H9 (cell line): ENCODE data around the gene HIPK4. TPM values are rescaled to one million over a fixed set of nuclear protein-coding genes. Genes with fewer than 3 reads are reported as not detected.
A peak's percentile ranks its signal among the peaks of the same experiment; 100 is the strongest.

Experiments
- DNase-seq: peaks from one replicate; pipeline ENCODE4 v3.0.0-alpha.2; 2017
- H2AFZ ChIP-seq: one replicate; pipeline ENCODE4 v1.6.1; 2013; ENCODE audit warnings: mild to moderate bottlenecking, low read length, control low read depth, moderate library complexity
- H2AK5ac ChIP-seq: 2 replicates; pipeline ENCODE4 v1.6.1; 2013; ENCODE audit warnings: low read length, control low read depth, mixed read lengths; ENCODE audit not compliant: insufficient read length
- H2BK120ac ChIP-seq: one replicate; pipeline ENCODE4 v1.6.1; 2013; ENCODE audit warnings: low read depth, mild to moderate bottlenecking, low read length, control low read depth, inconsistent platforms; ENCODE audit not compliant: poor library complexity, severe bottlenecking
- H2BK12ac ChIP-seq: 2 replicates; pipeline ENCODE4 v1.6.1; 2013; ENCODE audit warnings: low read length, control low read depth, mixed read lengths, low read depth; ENCODE audit not compliant: insufficient read length
- H2BK15ac ChIP-seq: 2 replicates; pipeline ENCODE4 v1.6.1; 2013; ENCODE audit warnings: low read depth, low read length, control low read depth
- H2BK20ac ChIP-seq: one replicate; pipeline ENCODE4 v1.6.1; 2013; ENCODE audit warnings: low read depth, mild to moderate bottlenecking, low read length, control low read depth, inconsistent platforms; ENCODE audit not compliant: poor library complexity, severe bottlenecking
- H2BK5ac ChIP-seq: 2 replicates; pipeline ENCODE4 v1.6.1; 2013; ENCODE audit warnings: low read length, control low read depth, mixed read lengths; ENCODE audit not compliant: insufficient read length
- H3K14ac ChIP-seq: 2 replicates; pipeline ENCODE4 v1.6.1; 2013; ENCODE audit warnings: low read length, control low read depth; ENCODE audit not compliant: insufficient read depth
- H3K18ac ChIP-seq: 2 replicates; pipeline ENCODE4 v1.6.1; 2013; ENCODE audit warnings: low read depth, mild to moderate bottlenecking, mixed read lengths, low read length, control low read depth; ENCODE audit not compliant: insufficient read length
- H3K23ac ChIP-seq: 2 replicates; pipeline ENCODE4 v1.6.1; 2013; ENCODE audit warnings: low read length, control low read depth, mixed read lengths, low read depth; ENCODE audit not compliant: insufficient read length
- H3K23me2 ChIP-seq: 2 replicates; pipeline ENCODE4 v1.6.1; 2013; ENCODE audit warnings: low read depth, mild to moderate bottlenecking, mixed read lengths, low read length, control low read depth; ENCODE audit not compliant: insufficient read length, poor library complexity, severe bottlenecking
- H3K27ac ChIP-seq: 2 replicates; pipeline ENCODE4 v1.5.1; 2013; ENCODE audit warnings: low read length, control low read depth, mixed read lengths, low read depth; ENCODE audit not compliant: insufficient read length
- H3K27me3 ChIP-seq: 2 replicates; pipeline ENCODE4 v1.6.1; 2013; ENCODE audit warnings: low read length, control low read depth, inconsistent platforms; ENCODE audit not compliant: insufficient read depth
- H3K4ac ChIP-seq: 2 replicates; pipeline ENCODE4 v1.6.1; 2013; ENCODE audit warnings: low read depth, mild to moderate bottlenecking, control low read depth, inconsistent platforms, low read length, moderate library complexity
- H3K4me1 ChIP-seq: 2 replicates; pipeline ENCODE4 v1.6.1; 2013; ENCODE audit warnings: low read length, control low read depth, inconsistent platforms; ENCODE audit not compliant: insufficient read depth
- H3K4me2 ChIP-seq: 2 replicates; pipeline ENCODE4 v1.6.1; 2013; ENCODE audit warnings: low read length, control low read depth, mixed read lengths; ENCODE audit not compliant: insufficient read length, insufficient read depth
- H3K56ac ChIP-seq: 2 replicates; pipeline ENCODE4 v1.6.1; 2013; ENCODE audit warnings: low read depth, mild to moderate bottlenecking, mixed read lengths, low read length, control low read depth; ENCODE audit not compliant: insufficient read length
- H3K79me1 ChIP-seq: 2 replicates; pipeline ENCODE4 v1.6.1; 2013; ENCODE audit warnings: low read depth, mild to moderate bottlenecking, moderate library complexity, low read length, control low read depth, inconsistent platforms; ENCODE audit not compliant: insufficient read depth, poor library complexity, severe bottlenecking
- H3K79me2 ChIP-seq: 2 replicates; pipeline ENCODE4 v1.6.1; 2013; ENCODE audit warnings: low read length, control low read depth, inconsistent platforms; ENCODE audit not compliant: insufficient read depth
- H3K9ac ChIP-seq: 2 replicates; pipeline ENCODE4 v1.6.1; 2013; ENCODE audit warnings: low read length, control low read depth, mixed read lengths; ENCODE audit not compliant: insufficient read length; ENCODE audit errors: extremely low read depth
- H3K9me3 ChIP-seq: one replicate; pipeline ENCODE4 v1.6.1; 2013; ENCODE audit warnings: low read depth, low read length, inconsistent platforms; ENCODE audit not compliant: control insufficient read depth
- H3T11ph ChIP-seq: one replicate; pipeline ENCODE4 v1.6.1; 2013; ENCODE audit warnings: mild to moderate bottlenecking, low read length, control low read depth, inconsistent platforms
- H4K20me1 ChIP-seq: one replicate; pipeline ENCODE4 v1.6.1; 2013; ENCODE audit not compliant: control insufficient read depth, insufficient read length, insufficient read depth
- H4K5ac ChIP-seq: 2 replicates; pipeline ENCODE4 v1.6.1; 2013; ENCODE audit warnings: low read depth, mild to moderate bottlenecking, mixed read lengths, low read length, control low read depth; ENCODE audit not compliant: insufficient read length
- H4K8ac ChIP-seq: replicated peaks from 2 replicates; pipeline ENCODE4 v1.6.1; 2013; ENCODE audit warnings: low read length, control low read depth, mixed read lengths, low read depth; ENCODE audit not compliant: insufficient read length
- H4K91ac ChIP-seq: 2 replicates; pipeline ENCODE4 v1.6.1; 2013; ENCODE audit warnings: low read depth, mild to moderate bottlenecking, moderate library complexity, mixed read lengths, low read length, control low read depth; ENCODE audit not compliant: insufficient read length
- H3K27ac Mint-ChIP-seq, 3 experiments: 2 replicates in 2 of 3; 3 replicates in 1 of 3; pipeline ENCODE4 v1.8.0; 2020 to 2021; ENCODE audit warnings: mixed read lengths in 3 of 3, mild to moderate bottlenecking in 1 of 3, moderate library complexity in 1 of 3
- H3K27me3 Mint-ChIP-seq: 2 replicates; pipeline ENCODE4 v1.8.0; 2021; ENCODE audit warnings: low read depth, mild to moderate bottlenecking, moderate library complexity, mixed read lengths
- H3K36me3 Mint-ChIP-seq, 3 experiments: 2 replicates in 2 of 3; 3 replicates in 1 of 3; pipeline ENCODE4 v1.8.0; 2020 to 2021; ENCODE audit warnings: low read depth in 3 of 3, mixed read lengths in 3 of 3; ENCODE audit not compliant: insufficient read depth in 1 of 3
- H3K4me1 Mint-ChIP-seq, 2 experiments: 2 replicates each; pipeline ENCODE4 v1.8.0; 2020; ENCODE audit warnings: mixed read lengths in 2 of 2
- H3K4me3 Mint-ChIP-seq, 2 experiments: 2 replicates in 1 of 2; 3 replicates in 1 of 2; pipeline ENCODE4 v1.8.0; 2020 to 2021; ENCODE audit warnings: mild to moderate bottlenecking in 2 of 2, mixed read lengths in 2 of 2, moderate library complexity in 1 of 2
- H3K9me3 Mint-ChIP-seq, 2 experiments: 2 replicates in 1 of 2; 3 replicates in 1 of 2; pipeline ENCODE4 v1.8.0; 2020; ENCODE audit warnings: mild to moderate bottlenecking in 2 of 2, mixed read lengths in 2 of 2, moderate library complexity in 1 of 2
- WGBS: extraction: QIAGEN DNeasy Blood & Tissue Kit; methylation state at CpG from one replicate; pipeline ENCODE4 v1.1.7; 2013; ENCODE audit warnings: missing lambda C conversion rate, low lambda C conversion rate, mixed read lengths; ENCODE audit not compliant: insufficient read length; ENCODE audit errors: extremely low coverage; 5-methylcytosine and 5-hydroxymethylcytosine counted together
- total RNA-seq: library from RNA; stranded (reverse); gene quantifications from 2 replicates; pipeline ENCODE4 v1.2.1, GENCODE V29; 2021
- TF ChIP-seq, protein P1 (sequence below): fragments of 200-600 bp; sonication (generic); conservative IDR thresholded peaks from 3 replicates; pipeline ENCODE4 v1.8.0; 2021; ENCODE audit warnings: antibody characterized with exemption, mild to moderate bottlenecking

Gene HIPK4
- total RNA-seq, 1 experiment from 2014 or later = 0.15 TPM

DNA sequence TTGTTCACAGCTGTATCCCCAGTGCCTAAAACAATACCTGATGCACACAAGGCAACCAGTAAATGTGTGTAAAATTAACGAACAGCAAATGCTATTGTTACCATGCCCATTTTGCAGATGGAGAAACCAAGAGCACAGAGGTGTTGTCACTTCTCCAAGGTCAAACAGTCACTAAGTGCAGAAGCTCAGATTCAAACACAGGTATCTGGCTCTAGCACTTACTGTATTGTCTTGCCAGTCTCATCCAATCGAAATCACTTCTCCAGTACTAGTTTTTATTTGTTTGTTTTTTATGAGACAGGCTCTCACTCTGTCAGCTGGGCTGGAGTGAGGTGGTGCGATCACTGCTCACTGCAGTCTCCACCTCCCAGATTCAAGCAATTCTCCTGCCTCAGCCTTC is 27.8 kb downstream of the HIPK4 start:
- Histone ChIP-seq H3K9ac (no peak overlapping the region), H3K23me2 (peaks cover 7% of the 10 kb centered on the region), H2BK15ac (no peak overlapping the region), H3K4ac (no peak overlapping the region), H3K23ac (no peak overlapping the region), H4K8ac (no peak overlapping the region), H3K14ac (no peak overlapping the region), H4K91ac (no peak overlapping the region), H2AK5ac (no peak overlapping the region), H3K4me1 (no peaks in the 10 kb centered on the region), H3K18ac (no peak overlapping the region), H2AFZ (no peak overlapping the region), H4K20me1 (no peaks in the 10 kb centered on the region), H2BK20ac (no peak overlapping the region), H3K4me2 (no peak overlapping the region), H2BK5ac (no peak overlapping the region), H2BK12ac (no peak overlapping the region), H4K5ac (no peak overlapping the region), H2BK120ac (no peak overlapping the region), H3K27ac (no peak overlapping the region), H3K79me1 (no peaks in the 10 kb centered on the region), H3T11ph (no peak overlapping the region), H3K27me3 (no peaks in the 10 kb centered on the region), H3K79me2 (no peaks in the 10 kb centered on the region), H3K56ac (no peak overlapping the region), H3K9me3 (no peaks in the 10 kb centered on the region)
- no peaks in the 10 kb centered on the region; the same call in 1 of the 2 replicates for H3K27me3 Mint-ChIP-seq
- peaks cover 0 to 5% (median 4%) of the 10 kb centered on the region in 3 experiments; a peak in 4 of 7 replicates for H3K36me3 Mint-ChIP-seq
- TF ChIP-seq, protein P1, sequence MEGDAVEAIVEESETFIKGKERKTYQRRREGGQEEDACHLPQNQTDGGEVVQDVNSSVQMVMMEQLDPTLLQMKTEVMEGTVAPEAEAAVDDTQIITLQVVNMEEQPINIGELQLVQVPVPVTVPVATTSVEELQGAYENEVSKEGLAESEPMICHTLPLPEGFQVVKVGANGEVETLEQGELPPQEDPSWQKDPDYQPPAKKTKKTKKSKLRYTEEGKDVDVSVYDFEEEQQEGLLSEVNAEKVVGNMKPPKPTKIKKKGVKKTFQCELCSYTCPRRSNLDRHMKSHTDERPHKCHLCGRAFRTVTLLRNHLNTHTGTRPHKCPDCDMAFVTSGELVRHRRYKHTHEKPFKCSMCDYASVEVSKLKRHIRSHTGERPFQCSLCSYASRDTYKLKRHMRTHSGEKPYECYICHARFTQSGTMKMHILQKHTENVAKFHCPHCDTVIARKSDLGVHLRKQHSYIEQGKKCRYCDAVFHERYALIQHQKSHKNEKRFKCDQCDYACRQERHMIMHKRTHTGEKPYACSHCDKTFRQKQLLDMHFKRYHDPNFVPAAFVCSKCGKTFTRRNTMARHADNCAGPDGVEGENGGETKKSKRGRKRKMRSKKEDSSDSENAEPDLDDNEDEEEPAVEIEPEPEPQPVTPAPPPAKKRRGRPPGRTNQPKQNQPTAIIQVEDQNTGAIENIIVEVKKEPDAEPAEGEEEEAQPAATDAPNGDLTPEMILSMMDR = no peak
- no CpG with 5 or more reads among the region's 3 CpGs for WGBS
- H3K4me3 Mint-ChIP-seq = no peak overlapping the region
- H3K9me3 Mint-ChIP-seq = no peaks in the 10 kb centered on the region
- no peak for DNase-seq
- H3K27ac Mint-ChIP-seq = peak overlapping the region in 1 of 3 experiments; percentile 78; a peak in 3 of 7 replicates
- H3K4me1 Mint-ChIP-seq = peaks cover 15 to 22% of the 10 kb centered on the region in 2 experiments
